Stimulated activated CD8-positive, alpha-beta memory T cell treated with anti-CD3 and anti-CD28 coated beads, Interleukin-12 subunit alpha, Interleukin-12 subunit beta, amount 100 ng/mL, for 4 hours (primary cell): ENCODE data around the gene FSIP2.
"Not testable (repeated sequence)": the region's sequence is repeated elsewhere in the genome, so short reads cannot be mapped to it uniquely, and the experiment has no call there.

ENCODE experiments used
- DNase-seq: peaks from one replicate; pipeline ENCODE4 v3.0.0-alpha.2; 2020; ENCODE audit warnings: low read depth

Gene FSIP2

DNA sequence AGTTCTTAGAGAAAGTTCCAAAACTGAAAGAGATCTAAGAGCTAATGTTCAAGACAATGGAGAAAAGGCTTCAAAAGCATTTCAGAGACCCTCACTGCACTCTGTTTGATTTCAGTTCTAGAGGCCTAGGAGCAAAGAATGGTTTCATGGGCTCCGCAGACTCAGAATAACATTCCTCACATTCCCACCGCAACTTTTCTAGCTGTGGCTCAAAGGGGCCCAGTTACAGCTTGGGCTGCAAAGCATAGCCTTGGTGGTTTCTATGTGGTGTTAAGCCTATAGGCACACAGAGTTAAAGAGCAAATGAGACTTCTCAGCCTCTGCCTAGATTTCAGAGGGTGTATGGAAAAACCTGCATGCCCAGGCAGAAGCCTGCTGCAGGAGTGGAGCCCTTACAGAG, 73.0 kb downstream of the FSIP2 start:
- no peak for DNase-seq

GRCh38 chr2:185813707-185814106, 75.1 kb downstream of the FSIP2 start:
- DNase-seq = no peak

- no peak for DNase-seq
These were observed 79.4 kb downstream of the FSIP2 start for GRCh38 chr2:185817991-185818390.

DNA sequence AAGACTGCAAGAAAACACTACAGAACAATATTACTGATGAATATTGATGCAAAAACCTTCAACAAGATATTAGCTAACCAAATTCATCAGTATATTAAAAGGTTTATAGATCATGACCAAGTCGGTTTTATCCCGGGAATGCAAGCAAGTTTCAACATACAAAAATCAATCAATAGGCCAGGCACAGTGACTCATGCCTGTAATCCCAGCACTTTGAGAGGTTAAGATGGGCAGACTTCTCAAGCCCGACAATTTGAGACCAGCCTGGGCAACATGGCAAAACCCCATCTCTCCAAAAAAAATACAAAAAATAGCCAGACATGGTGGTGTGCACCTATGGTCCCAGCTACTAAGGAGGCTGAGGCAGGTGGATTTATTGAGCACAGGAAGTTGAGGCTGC, 82.9 kb downstream of the FSIP2 start:
- DNase-seq = no peak

DNA sequence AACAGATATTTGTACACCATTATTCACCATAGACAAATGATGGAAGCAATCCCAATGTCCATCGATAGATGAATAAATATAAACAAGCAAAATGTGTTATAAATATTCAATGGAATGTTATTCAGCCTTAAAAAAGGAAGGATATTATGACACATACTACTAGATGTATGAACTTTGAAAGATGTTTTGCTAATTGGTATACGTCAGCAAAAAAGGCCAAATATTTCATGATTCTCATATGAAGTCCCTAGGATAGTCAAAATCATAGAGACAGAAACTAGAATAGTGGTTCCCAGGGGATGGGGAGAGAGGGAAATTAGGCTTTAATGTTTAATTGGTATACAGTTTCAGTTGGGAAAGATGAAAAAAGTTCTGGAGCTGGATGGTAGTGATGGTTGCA, 85.2 kb downstream of the FSIP2 start:
- DNase-seq = no peak

GRCh38 chr2:185825557-185825956, 87.0 kb downstream of the FSIP2 start:
- DNase-seq = no peak

DNA sequence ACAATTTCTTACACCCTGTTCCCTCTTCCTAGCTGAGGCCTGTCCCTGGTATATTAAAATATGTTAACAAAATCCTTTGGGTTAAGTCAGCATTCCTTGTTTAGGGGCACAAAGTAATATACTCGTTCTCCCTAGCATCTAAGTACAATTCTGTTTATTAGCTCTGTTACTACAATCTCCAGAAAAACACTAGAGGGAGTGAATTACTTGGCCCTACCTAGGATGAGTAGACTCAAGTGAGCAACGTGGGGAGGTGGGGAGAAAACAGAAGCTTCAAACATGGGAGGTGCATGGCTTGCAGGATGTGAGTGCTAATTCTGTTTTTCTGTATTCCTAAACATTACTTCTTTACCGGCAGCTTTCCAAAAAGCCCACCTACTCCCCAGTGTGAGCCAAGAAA, 89.7 kb downstream of the FSIP2 start:
- no peak for DNase-seq

DNA sequence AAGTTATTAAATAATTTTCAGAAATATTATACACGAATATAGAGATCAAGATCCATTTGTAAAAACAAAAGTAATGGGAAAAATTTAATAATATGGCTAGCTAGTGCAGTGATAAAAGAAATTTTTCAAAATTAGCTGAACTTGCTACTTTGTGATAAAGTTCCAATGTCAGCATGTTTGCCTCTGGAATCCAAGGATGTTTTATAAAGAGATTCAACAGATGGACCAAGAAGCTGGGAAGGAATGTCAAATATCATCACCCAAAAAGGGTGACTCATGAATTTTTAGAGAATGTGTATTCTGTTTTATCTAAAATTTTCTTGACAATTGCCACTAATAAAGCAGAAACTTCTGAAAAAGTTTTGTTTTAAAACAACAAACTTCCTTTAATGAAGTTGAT, 95.3 kb downstream of the FSIP2 start:
- DNase-seq = no peak

DNA sequence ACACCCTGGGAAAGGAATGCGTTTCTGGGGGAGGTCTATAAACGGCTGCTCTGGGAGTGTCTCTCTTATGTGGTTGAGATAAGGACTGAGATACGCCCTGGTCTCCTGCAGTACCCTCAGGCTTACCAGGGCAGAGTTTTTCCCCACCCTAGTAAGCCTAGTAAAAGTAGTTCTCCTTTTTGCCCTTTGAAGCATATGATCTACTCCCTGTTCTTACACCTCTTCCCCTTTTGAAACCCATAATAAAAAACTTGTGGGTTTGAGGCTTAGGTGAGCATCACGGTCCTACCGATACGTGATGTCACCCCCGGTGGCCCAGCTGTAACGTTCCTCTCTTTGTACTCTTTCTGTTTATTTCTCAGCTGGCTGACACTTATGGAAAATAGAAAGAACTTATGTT, 97.4 kb downstream of the FSIP2 start:
- DNase-seq = no peak

DNA sequence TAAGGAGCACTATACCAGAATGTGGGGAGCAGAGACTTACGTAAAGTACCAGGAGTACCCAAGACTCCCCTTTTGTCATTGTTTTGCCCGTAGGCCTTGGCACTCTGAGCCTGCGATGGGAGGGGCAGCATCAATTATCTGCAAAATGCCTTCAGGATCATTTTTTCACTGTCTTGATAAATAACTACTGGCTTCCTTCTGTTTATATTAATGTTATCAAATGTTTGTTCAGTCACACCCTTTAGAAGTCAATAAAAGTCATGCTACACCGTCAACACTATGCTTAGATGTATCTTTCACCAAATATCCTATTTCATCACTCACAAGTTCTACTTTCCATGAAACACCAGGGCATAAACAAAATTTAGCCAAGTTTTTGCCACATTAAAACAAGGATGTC, 116.3 kb downstream of the FSIP2 start:
- DNase-seq = no peak

DNA sequence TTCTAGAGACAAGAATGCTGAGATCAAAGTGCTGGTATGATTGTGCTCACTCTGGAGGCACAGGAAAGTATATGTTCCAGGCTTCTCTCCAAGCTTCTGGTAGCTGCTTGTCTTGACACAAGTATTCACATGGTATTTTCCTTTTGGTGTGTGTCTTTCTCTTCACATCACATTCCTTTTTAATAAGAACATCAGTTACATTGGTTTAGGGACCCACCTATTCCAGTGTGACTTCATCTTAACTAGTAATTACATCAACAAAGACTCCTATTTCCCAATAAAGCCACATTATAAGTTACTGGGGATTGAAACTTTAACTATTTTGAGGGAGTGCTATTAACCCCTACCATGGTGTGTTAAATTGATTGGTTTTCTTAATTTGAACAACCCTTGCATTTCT, 119.1 kb downstream of the FSIP2 start:
- no peak for DNase-seq

DNA sequence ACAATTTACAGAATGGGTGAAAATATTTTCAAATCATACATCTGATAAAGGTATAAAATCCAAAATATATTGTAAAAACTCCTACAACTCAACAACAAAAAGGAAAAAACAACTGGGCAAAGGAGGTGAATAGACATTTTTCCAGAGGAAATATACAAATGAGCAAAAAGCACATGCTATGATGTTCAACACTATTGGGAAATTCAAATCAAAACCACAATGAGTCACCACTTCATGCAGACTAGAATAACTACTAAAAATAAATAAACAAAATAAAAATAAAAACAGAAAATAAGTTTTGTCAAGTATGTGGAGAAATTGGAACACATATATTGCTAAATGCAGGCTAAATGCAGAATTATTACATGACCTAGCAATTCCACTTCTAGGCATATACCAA, 120.9 kb downstream of the FSIP2 start:
- DNase-seq = no peak

DNA sequence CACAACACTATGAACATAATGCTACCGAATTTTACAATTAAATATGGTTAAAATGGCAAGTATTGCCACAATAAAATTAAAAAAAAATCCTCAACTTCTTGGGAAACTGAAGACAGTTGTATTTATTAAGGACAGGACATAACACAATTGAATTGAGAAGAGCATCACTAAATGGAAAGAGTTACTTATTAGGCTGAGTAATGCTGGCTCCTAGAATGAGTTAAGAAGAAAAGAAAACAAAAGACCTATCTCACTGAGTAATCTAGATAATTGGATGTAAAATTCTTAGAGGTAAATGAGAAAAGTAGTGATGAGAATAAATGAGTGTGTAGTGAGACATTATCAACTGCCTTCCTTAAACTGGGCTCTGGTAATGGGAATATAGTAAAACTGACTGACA, 121.7 kb downstream of the FSIP2 start:
- DNase-seq = no peak

DNA sequence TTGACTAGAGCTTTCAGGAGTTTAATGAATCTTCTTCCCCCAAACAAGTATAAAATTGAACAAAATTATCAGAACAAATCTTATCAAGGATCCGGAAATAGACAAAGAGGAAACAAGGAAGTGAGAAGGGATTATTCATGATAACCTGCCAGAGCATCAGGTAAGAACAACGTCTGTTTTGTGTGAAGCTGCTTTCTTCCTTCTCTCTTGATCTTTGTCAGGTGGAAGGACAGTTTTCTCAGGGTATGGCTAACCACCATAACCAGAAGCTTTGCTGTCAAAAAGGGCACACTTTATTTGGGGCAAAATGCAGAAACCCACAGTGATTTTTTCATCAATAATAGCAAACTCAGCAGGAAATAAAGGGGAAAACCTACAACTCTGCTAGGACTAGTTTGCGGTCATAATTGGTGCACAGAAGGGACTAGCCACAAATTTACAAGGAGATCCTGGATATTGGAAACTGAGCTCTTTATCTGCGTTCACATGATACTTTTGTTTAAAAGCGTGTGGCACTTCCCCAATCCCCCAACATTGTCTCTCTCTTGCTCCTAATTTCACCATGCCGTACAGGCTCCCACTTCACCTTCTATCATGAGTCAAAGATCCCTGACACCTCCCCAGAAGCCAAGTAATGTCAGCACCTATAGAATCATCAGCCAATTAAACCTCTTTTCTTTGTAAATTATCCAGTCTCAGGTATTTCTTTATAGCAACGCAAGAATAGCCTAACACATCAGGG, 124.2 kb downstream of the FSIP2 start:
- no peak for DNase-seq

- DNase-seq = not testable (repeated sequence)
These were observed 126.1 kb downstream of the FSIP2 start for GRCh38 chr2:185864468-185865260.

GRCh38 chr2:185875136-185875931, 136.7 kb downstream of the FSIP2 start:
- no peak for DNase-seq

- DNase-seq = no peak
These were observed 137.6 kb downstream of the FSIP2 start for GRCh38 chr2:185876234-185876633.

DNA sequence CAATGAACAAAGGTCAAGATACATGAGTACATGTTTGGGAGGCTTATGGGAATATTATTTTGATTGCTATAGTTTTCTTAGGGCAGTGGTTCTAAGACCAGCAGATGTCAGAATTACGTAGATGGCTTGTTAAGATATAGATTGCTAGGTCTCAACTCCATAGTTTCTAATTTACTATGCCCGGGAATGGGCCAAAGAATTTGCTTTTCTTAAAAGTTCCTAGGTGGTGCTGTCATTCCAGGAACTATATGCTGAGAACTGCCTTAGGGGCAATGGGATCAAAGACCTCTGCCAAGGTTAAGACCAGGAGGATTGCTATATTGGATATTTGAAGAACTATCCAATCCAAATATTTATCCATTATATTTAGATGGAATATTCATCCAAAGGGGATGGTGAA, 141.8 kb downstream of the FSIP2 start:
- DNase-seq = no peak
